ENCODE data around the gene THSD7B. TPM values are rescaled to one million over a fixed set of nuclear protein-coding genes. Genes with fewer than 3 reads are reported as not detected.

Gene THSD7B
- total and polyA plus RNA-seq, 10 of the 15 experiments (the other 5 are each of a cell fraction or from before 2014, with no cell fraction given): 0.03 to 0.56 (median 0.28) TPM

- Histone ChIP-seq H3K4me3 (no peak overlapping the region), H3K79me2 (ENCODE audit: control insufficient read depth, insufficient read depth, low read length) (no peaks in the 10 kb centered on the region), H4K20me1 (ENCODE audit: control insufficient read depth, insufficient read depth) (no peaks in the 10 kb centered on the region), H3K4me1 (ENCODE audit: control insufficient read depth, insufficient read depth, low read length) (no peaks in the 10 kb centered on the region), H3K27ac (ENCODE audit: control insufficient read depth, insufficient read depth) (no peak overlapping the region), H3K9me3 (replicated peaks; ENCODE audit: control insufficient read depth, insufficient read depth, low read length) (no peaks in the 10 kb centered on the region), H3K36me3 (ENCODE audit: control insufficient read depth in 2 of 2, insufficient read depth in 2 of 2, low read length in 1 of 2) (no peaks in the 10 kb centered on the region), H3K9ac (ENCODE audit: control insufficient read depth, insufficient read depth, low read length) (no peak overlapping the region), H3K4me2 (ENCODE audit: control insufficient read depth, insufficient read depth) (no peak overlapping the region), H3K27me3 (replicated peaks in 1 of 2; ENCODE audit: control insufficient read depth in 2 of 2, insufficient read depth in 2 of 2, low read length in 1 of 2) (no peaks in the 10 kb centered on the region), H2AFZ (ENCODE audit: control insufficient read depth, low read depth, low read length) (no peak overlapping the region)
- ChIA-PET SMC1A (ENCODE audit: uncharacterized antibody, unreplicated experiment) (interaction anchor here (0.9 kb wide), 2 partner anchors 15 to 30 kb away, joined by 3 read pairs; no protein-coding TSS in a partner anchor), RAD21 (ENCODE audit: unreplicated experiment) (no interaction called here), POLR2A (no interaction called here), CTCF (no interaction called here)
- ATAC-seq (no peak), DNase-seq (ENCODE audit: low read depth, low spot score) (no peak), FAIRE-seq (no peak)
- in situ Hi-C loops (cut with MboI) (no loop called here), intact Hi-C loops (cut with micrococcal nuclease; ENCODE audit: unreplicated experiment) (no loop called here)
- 0% methylated on average over 1 of the region's 1 CpG for WGBS (ENCODE audit: insufficient coverage, insufficient replicate concordance, low lambda C conversion rate, missing lambda C conversion rate)
- TF ChIP-seq BHLHE40 (IDR thresholded peaks at IDR 0.05; ENCODE audit: borderline replicate concordance in 1 of 2, low read depth in 2 of 2, low read length in 1 of 2): no peak
- no peak for TF ChIP-seq RAD51 (IDR thresholded peaks at IDR 0.05)
- TF ChIP-seq MYB (IDR thresholded peaks at IDR 0.05; ENCODE audit: borderline replicate concordance, low read depth, low read length): no peak
- no peak for TF ChIP-seq SREBF2 (IDR thresholded peaks at IDR 0.05; ENCODE audit: low read length)
- no peak for TF ChIP-seq SMARCA5 (IDR thresholded peaks at IDR 0.05)
- no peak for TF ChIP-seq SKIL (IDR thresholded peaks at IDR 0.05; ENCODE audit: low read depth, poor library complexity, severe bottlenecking)
- TF ChIP-seq BRCA1 (IDR thresholded peaks at IDR 0.05; ENCODE audit: low read depth, low read length): no peak
- TF ChIP-seq FOS (IDR thresholded peaks at IDR 0.05; ENCODE audit: borderline replicate concordance, extremely low read depth, insufficient read length): no peak
- no peak for TF ChIP-seq NFIC (IDR thresholded peaks at IDR 0.05; ENCODE audit: low read depth, low read length)
- no peak for TF ChIP-seq KLF5 (IDR thresholded peaks at IDR 0.05; ENCODE audit: partially characterized antibody)
- TF ChIP-seq DPF2 (IDR thresholded peaks at IDR 0.05): no peak
- no peak for TF ChIP-seq ASH2L (IDR thresholded peaks at IDR 0.05; ENCODE audit: borderline replicate concordance, low read depth)
- TF ChIP-seq KAT2A (conservative IDR thresholded peaks at IDR 0.05; ENCODE audit: control insufficient read depth, low read depth, low read length): no peak
- TF ChIP-seq HDAC2 (IDR thresholded peaks at IDR 0.05): no peak
- TF ChIP-seq RFX5 (IDR thresholded peaks at IDR 0.05; ENCODE audit: low read depth, low read length): no peak
- TF ChIP-seq NBN (IDR thresholded peaks at IDR 0.05): no peak
- no peak for TF ChIP-seq ZNF592 (IDR thresholded peaks at IDR 0.05)
- TF ChIP-seq RELB (IDR thresholded peaks at IDR 0.05; ENCODE audit: low read depth): no peak
- TF ChIP-seq BCL11A (IDR thresholded peaks at IDR 0.05; ENCODE audit: low read depth, low read length): no peak
- no TSS peak for BruUV-seq (replicated peaks)
Measured at GRCh38 chr2:137199751-137200150, 434.4 kb downstream of the THSD7B start.
